PC-3 (cell line): ENCODE results near the gene DGKZ.

Experiments used
- EZH2 ChIP-seq: fragments of 300-600 bp; sonication (generic); IDR thresholded peaks from one replicate; pipeline ENCODE4 v1.6.1; 2017; ENCODE audit warnings: antibody characterized with exemption, mild to moderate bottlenecking, low read length; ENCODE audit not compliant: unreplicated experiment
- TF ChIP-seq, protein P1 (sequence below): fragments of 300-600 bp; sonication (generic); conservative IDR thresholded peaks from 2 replicates; pipeline ENCODE4 v1.5.1; 2017; ENCODE audit warnings: antibody characterized with exemption, low read depth, mild to moderate bottlenecking, low read length

DNA sequence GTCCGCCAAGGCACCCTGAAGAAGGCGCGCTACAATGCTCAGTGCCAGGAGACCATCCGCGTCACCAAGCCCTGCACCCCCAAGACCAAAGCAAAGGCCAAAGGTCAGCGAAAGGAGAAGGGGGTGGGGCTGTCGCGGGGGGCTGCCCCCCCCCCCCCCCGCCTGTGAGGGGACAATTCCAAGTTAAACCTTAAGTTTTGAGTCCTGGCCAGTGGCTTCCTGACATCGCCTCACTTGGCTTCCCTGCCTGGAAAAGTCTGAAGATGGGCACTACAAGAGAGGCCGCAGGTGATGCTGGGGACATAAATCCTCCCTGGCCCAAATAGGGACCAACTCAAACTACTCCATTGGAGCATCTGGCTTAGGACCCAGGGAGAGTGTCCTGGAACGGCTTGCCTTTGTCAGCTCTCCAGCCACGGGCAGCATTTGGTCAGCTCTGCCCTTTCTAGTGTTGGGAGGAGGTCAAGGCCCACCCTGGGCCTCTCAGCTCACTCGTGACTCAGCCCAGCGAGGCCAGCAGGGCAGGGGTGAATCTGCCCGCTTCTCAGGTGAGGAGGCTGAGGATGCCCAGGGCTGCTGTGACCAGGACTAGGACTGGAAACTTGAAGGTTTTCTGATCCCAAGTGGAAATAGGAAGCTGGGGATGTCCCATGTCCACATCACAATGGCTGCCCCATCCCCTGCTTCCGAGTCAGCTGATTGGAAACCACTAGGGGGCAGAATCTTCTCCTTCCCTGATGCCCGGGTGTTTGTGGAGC lies 35.6 kb downstream of the DGKZ start:
- TF ChIP-seq EZH2, result no peak
- TF ChIP-seq, protein P1, sequence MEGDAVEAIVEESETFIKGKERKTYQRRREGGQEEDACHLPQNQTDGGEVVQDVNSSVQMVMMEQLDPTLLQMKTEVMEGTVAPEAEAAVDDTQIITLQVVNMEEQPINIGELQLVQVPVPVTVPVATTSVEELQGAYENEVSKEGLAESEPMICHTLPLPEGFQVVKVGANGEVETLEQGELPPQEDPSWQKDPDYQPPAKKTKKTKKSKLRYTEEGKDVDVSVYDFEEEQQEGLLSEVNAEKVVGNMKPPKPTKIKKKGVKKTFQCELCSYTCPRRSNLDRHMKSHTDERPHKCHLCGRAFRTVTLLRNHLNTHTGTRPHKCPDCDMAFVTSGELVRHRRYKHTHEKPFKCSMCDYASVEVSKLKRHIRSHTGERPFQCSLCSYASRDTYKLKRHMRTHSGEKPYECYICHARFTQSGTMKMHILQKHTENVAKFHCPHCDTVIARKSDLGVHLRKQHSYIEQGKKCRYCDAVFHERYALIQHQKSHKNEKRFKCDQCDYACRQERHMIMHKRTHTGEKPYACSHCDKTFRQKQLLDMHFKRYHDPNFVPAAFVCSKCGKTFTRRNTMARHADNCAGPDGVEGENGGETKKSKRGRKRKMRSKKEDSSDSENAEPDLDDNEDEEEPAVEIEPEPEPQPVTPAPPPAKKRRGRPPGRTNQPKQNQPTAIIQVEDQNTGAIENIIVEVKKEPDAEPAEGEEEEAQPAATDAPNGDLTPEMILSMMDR, result peak; percentile 66
